SIG-M5 treated with dmso at 0.1 percent for 504 hours (cell line): ENCODE data around the gene SLAIN1.

Source experiments
- DNase-seq: peaks from one replicate; lab custom pipeline; 2025; ENCODE audit not compliant: unreplicated experiment; lab: John Stamatoyannopoulos, UW

Gene SLAIN1

GRCh38 chr13:77749344-77749880, 51.9 kb downstream of the SLAIN1 start:
- no peak for DNase-seq

GRCh38 chr13:77751513-77752456, 54.3 kb downstream of the SLAIN1 start:
- DNase-seq, result peak; percentile 76

- DNase-seq, result no peak
Measured at GRCh38 chr13:77752512-77753069, 55.1 kb downstream of the SLAIN1 start.

- no peak for DNase-seq
Measured at GRCh38 chr13:77760893-77761292, 63.4 kb downstream of the SLAIN1 start.

GRCh38 chr13:77767413-77767812, 69.9 kb downstream of the SLAIN1 start:
- no peak for DNase-seq

GRCh38 chr13:77774181-77774580, 76.7 kb downstream of the SLAIN1 start:
- no peak for DNase-seq

GRCh38 chr13:77776704-77777103, 79.2 kb downstream of the SLAIN1 start:
- DNase-seq, result no peak

- peak; percentile 89 for DNase-seq
Measured at GRCh38 chr13:77779552-77780272, 82.2 kb downstream of the SLAIN1 start.

GRCh38 chr13:77781808-77782207, 84.3 kb downstream of the SLAIN1 start:
- DNase-seq, result no peak

- DNase-seq, result no peak
Measured at GRCh38 chr13:77784515-77784914, 87.0 kb downstream of the SLAIN1 start.

GRCh38 chr13:77786695-77787287, 89.3 kb downstream of the SLAIN1 start:
- DNase-seq, result no peak

GRCh38 chr13:77789376-77789775, 91.9 kb downstream of the SLAIN1 start:
- DNase-seq, result peak; percentile 51

- no peak for DNase-seq
Measured at GRCh38 chr13:77800219-77800618, 102.7 kb downstream of the SLAIN1 start.

GRCh38 chr13:77806518-77806917, 109.0 kb downstream of the SLAIN1 start:
- no peak for DNase-seq

- DNase-seq, result no peak
Measured at GRCh38 chr13:77807431-77808135, 110.1 kb downstream of the SLAIN1 start.

- peak; percentile 58 for DNase-seq
Measured at GRCh38 chr13:77810430-77810829, 112.9 kb downstream of the SLAIN1 start.

- no peak for DNase-seq
Measured at GRCh38 chr13:77810878-77811277, 113.4 kb downstream of the SLAIN1 start.

- DNase-seq, result peak; percentile 20
Measured at GRCh38 chr13:77811381-77811780, 113.9 kb downstream of the SLAIN1 start.

GRCh38 chr13:77811981-77812380, 114.5 kb downstream of the SLAIN1 start:
- DNase-seq, result no peak
